GM18498 (cell line): Measurements from ENCODE around the gene PHF8.

Experiments used
- ATAC-seq: cut with Tn5 transposase; IDR thresholded peaks from one replicate; pipeline ENCODE4 v1.9.1; 2021; ENCODE audit warnings: mild to moderate bottlenecking, moderate library complexity; ENCODE audit not compliant: unreplicated experiment

The PHF8 gene

GRCh38 chrX:54024350-54024749 lies 19.9 kb downstream of the PHF8 start:
- no peak for ATAC-seq

DNA sequence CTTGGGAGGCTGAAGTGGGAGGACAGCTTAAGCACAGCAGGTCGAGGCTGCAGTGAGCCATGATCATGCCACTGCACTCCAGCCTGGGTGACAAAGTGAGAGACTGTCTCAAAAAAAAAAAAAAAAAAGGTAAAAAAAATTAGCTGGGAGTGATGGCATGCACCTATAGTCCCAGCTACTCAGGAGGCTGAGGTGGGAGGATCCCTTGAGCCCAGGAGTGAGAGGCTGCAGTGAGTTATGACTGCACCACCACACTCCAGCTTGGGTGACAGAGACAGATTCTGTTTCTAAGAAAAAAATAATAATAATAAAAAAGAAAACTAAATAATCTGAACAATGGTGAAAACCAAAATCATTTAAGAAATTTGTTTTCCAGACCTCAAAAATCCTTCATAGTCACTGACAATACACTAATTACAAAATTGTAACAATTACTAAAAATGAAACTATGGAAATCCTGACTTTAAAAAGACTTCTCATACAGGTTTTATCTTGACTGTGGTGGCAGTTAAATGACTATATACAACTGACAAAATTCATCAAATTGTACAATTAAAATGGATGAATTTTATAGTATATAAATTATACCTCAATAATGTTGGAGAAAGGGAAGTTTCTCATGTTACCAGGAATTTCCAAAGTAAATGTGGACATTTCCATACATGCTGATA lies 31.3 kb downstream of the PHF8 start:
- ATAC-seq = no peak

DNA sequence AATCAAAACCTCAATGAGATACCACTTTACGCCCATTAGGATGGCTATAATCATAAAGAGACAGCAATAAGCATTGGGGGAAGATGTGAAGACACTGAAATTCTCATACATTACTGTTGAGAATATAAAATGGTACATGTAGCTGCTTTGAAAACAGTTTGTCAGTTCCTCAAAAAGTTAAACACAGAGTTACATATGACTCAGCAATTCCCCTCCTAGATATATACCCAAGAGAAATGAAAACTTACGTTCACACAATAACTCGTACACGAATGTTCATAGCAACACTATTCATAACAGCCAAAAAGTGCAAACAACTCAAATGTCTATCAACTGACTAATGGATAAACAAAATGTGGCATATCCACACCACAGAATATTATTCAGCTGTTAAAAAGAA lies 36.6 kb downstream of the PHF8 start:
- ATAC-seq = no peak

GRCh38 chrX:53997724-53998123 lies 46.5 kb downstream of the PHF8 start:
- ATAC-seq = no peak

DNA sequence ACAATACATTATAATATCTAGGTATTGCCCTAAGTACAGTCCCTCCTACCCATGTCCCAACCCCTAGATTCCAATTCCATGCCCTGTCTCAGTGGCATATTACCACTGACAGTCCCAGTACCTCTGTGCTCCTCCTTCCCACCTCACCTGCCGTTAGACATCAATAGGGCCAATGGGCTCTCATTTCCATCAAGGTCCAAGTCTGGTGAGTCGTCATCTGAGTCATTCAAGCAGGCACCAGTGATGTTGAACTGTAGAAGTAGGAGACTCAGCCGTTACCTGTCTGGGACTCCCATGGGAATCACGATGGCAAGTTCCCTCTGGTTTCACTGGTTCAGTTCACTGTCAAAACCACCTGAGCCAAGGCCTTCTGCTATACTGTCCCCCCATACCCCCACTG lies 51.7 kb downstream of the PHF8 start:
- ATAC-seq = no peak

DNA sequence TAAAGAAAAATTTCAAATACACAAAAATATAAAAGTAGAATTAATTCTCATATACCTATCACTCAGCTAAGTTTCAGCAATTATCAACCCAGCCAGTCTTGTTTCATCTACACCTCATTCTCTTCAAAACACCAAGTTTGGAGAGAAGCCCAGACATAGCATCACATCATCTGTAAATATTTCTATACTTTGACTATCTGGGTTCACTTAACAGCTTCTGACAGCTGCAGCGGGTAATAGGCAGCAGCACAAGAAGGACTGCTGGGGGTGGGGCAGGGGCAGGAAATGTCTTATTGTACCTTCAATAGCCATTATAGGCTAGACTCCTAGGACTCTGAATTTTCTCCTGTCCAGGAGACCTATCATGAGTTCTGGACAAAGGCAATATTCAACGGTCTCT lies 54.1 kb downstream of the PHF8 start:
- ATAC-seq = no peak

- no peak for ATAC-seq
These were observed 59.4 kb downstream of the PHF8 start for GRCh38 chrX:53984895-53985294.

DNA sequence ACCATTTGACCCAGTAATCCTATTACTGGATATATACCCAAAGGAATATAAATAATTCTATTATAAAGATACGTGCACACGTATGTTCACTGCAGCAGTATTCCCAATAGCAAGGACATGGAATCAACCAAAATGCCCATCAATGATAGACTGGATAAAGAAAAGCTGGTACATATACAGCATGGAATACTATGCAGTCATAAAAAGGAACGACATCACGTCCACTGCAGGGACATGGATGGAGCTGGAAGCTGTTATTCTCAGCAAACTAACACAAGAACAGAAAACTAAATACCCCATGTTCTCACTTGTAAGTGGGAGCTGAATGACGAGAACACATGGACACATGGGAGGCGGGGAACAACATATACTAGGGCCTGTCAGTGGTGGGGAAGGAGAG lies 69.7 kb downstream of the PHF8 start:
- no peak for ATAC-seq

- no peak for ATAC-seq
These were observed 74.7 kb downstream of the PHF8 start for GRCh38 chrX:53969540-53969939.

- no peak for ATAC-seq
These were observed 94.0 kb downstream of the PHF8 start for GRCh38 chrX:53950130-53950733.

- no peak for ATAC-seq
These were observed 104.1 kb downstream of the PHF8 start for GRCh38 chrX:53940180-53940579.

DNA sequence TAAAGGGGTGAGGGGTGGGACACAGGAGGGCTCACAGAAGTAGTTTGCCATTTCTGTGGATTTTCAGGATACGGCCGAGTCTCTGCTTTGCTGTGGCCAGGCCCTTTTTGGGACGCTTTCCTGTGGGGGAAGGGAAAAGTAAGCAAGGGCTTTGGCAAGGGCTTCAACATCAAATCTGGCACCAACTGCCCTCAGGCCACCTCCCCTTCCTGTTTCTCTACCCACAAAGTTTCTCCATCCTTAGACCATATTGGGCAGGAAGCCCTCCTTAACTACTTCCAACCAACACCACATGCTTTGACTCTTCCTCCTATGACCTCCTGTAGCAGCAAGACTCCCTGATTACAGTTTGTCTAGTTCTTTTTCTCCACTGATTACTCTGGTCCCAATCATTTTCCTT lies 105.1 kb downstream of the PHF8 start:
- no peak for ATAC-seq

- ATAC-seq = no peak
These were observed 113.5 kb downstream of the PHF8 start for GRCh38 chrX:53930515-53931380.

- no peak for ATAC-seq
These were observed 118.2 kb downstream of the PHF8 start for GRCh38 chrX:53926030-53926429.

- no peak for ATAC-seq
These were observed 125.6 kb downstream of the PHF8 start for GRCh38 chrX:53918702-53919101.

DNA sequence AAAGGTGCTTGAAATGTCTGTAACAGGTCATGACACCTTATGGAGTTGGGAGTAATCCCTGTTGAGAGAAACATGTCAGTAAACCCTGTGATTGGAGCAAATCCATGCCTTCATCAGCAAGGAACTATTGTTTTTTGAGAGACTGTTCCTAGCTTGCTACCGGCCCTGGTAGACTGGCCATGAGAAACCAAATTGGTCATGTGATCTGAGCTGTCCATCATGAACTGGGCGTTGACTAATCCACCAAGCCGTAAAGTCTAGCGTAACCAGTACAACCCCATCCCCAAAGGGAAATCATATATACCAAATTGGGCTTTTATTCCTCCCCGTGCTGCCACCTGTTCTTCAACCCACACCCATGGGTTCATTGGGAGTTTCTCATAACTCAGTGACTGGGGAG lies 143.7 kb downstream of the PHF8 start:
- no peak for ATAC-seq

GRCh38 chrX:53895270-53895669 lies 149.0 kb downstream of the PHF8 start:
- ATAC-seq = no peak
